SIG-M5 treated with dmso at 0.1 percent for 504 hours (cell line): ENCODE measurements around the gene APC.
"Not testable (repeated sequence)": the region's sequence is repeated elsewhere in the genome, so short reads cannot be mapped to it uniquely, and the experiment has no call there.

Experiments
- DNase-seq: peaks from one replicate; lab custom pipeline; 2025; ENCODE audit not compliant: unreplicated experiment; lab: John Stamatoyannopoulos, UW

APC gene

DNA sequence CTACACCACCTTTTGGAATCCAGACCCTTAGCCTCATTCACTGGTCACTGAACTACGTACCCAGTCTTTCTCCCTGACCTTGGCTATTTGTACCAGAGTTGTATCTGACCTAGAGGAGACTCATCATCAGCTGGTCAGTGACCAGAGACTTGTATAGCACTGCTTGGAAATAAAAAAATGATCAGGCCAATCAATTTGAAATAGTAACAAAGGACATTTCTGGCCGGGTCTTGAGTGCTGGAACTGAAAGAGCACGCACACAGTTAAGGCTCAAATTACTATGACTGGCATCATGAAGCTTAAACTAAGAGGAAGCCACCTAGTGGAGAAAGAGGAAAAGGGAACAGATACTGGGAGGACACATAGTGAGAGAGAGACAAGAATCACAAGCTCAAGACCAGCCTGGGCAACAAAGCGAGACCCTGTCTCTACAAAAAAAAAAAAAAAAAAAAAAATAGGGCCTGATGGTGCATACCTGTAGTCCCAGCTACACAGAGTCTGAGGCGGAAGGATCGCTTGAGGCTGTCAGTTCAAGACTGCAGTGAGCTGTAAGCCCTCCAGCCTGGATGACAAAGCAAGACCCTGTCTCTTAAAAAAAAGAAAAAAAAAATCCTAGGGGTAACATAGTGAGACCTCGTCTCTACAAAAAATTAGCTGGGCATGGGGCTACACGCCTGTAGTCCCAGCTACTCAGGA, 110.6 kb downstream of the APC start:
- peak; percentile 89 for DNase-seq

DNA sequence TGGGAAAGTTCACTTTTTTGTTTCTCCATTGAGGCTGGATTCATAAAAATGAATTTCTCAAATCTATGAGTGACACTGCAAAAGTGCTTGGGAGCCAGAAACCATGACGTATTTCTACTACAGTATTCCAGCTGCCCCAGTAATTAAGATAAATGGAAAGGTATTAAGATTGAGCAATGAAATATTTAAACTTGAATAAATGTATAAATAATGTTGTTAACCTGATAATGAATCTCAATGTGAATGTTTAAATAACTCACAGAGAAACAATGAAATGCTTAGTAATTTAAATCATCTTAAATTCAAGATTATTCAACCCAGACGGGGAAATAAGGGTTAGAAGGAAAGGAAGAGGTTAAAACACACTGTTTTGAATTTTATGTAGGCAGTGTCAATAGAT, 112.2 kb downstream of the APC start:
- no peak for DNase-seq

DNA sequence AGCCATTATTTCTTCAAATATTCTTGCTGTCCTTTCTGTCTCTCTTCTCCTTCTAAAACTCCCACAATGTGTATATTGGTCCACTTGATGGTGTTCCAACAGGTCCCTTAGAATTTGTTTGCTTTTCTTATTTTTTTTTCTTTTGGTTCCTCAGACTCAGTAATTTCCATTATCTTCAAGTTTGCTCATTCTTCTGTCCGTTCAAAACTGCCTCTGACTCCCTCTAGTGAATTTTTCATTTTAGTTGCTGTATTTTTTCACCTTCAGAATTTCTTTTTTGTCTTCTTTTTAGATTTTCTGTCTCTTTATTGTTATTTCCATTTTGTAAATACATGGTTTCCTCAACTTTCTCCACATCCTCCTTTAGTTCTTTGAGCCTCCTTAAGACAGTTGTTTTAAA, 117.0 kb downstream of the APC start:
- no peak for DNase-seq

DNA sequence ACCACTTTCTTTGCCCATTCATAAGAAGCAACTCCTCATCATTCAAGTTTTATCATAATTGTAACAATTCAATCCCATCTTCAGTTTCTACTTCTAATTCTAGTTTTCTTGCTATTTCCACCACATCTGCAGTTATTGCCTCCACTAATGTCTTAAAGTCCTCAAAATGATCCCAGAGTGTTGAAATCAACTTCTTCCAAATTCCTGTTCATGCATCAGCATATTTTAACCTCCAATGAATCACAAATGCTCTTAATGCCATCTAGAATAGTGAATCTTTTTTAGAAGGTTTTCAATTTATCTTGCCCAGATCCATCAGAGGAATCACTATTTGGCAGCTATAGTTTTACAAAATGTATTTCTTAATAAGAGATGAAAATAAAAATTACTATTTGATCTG, 120.2 kb downstream of the APC start:
- DNase-seq: no peak

DNA sequence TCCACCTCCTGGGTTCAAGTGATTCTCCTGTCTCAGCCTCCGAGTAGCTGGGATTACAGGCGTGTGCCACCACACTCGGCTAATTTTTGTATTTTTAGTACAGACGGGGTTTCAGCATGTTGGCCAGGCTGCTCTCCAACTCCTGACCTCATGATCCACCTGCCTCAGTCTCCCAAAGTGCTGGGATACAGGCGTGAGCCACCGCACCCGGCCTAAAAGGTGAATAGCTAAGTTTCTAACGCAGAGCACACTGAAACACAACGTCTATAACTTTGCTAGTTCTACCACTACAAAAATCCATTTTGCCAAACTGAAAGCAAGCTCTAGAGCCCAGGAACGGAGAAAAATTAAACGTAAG, 122.9 kb downstream of the APC start:
- not testable (repeated sequence) for DNase-seq

DNA sequence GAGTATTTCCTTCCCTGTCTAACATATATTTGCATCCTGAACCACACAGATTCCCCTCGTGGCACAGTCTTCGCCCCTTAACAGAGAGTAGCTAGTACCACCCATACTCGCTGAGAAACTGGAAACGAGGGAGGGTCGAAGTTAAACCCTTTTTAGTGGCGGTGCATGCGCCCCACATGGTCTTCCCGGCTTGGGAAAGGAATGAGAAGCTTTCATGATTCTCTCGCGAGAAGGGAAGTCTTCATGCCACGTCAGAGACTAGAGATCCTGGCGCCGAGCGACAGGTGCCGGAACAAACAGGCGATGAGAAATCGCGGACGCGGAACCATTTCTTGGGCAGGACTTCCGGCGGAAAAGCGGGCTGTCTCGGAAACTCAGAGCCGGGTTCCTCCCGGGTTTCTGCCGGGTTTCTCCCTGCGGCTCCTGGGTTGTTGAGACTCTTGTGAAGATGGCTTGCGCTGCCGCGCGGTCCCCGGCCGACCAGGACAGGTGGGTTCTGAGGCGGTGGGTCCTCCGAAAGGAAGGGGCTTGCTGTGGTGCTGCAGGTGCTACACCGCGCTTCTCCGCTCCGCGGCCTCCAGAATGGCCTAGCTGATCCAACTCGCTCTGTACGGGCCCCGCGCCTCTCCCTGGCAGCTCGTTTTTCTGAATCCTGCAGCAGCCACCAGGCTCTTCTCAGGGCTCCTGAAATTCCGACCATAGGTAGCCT, 123.4 kb downstream of the APC start, which contains the start of gene SRP19:
Gene SRP19 (plus strand): TSS at position 359 of the 709 bp plus-strand sequence. CDS start 90 bp downstream, at position 449.
- DNase-seq: peak; percentile 97

DNA sequence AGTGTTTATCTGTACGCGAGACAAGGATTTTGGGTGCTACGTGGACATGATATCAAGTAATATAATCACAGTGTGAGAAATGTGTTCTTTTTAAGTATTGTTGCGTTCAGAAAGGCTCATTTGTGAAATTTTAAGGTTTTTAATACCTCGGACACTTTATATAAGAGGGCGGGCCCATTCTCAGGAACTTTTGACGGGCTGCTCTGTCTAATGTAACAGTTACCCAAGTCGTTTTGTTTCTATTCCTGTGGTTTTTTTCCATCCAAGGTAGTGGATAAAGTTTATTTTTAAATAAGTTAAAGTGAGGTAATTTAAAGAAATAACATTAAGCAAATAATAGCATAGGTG, 123.9 kb downstream of the APC start:
- DNase-seq: no peak

DNA sequence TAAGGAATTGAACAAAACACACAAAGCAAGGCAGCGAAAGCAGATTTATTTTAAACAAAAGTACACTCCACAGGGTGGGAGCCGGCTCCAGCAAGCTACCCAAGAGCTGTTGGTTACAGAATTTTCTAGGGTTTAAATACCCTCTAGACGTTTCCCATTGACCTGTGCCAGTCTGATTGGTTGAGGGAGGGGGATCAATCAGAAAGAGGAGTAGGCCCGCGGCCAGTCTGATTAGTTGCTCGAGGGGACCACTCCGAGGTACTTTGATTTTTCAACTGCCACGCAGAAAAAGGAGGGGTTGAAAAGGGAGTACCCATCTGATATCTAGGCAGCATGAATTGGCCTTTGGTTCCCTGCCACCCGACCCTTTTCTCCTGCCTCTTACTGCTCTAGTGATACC, 124.4 kb downstream of the APC start:
- DNase-seq: no peak

DNA sequence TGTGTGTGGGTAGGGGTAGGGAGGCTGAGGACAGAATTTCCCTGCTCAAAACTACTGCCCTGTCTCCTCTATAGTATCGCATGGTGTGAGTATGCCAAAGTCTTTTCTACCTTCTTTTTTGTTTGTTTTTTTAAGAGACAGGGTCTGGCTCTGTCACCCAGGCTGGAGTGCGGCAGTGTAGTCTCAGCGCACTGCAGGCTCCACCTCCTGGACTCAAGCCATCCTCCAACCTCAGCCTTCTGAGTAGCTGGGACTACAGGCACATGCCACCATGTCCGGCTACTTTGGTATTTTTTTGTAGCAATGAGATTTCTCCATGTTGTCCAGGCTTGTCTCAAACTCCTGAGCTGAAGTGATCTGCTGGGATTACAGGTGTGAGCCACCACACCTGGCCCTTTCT, 125.9 kb downstream of the APC start:
- no peak for DNase-seq

DNA sequence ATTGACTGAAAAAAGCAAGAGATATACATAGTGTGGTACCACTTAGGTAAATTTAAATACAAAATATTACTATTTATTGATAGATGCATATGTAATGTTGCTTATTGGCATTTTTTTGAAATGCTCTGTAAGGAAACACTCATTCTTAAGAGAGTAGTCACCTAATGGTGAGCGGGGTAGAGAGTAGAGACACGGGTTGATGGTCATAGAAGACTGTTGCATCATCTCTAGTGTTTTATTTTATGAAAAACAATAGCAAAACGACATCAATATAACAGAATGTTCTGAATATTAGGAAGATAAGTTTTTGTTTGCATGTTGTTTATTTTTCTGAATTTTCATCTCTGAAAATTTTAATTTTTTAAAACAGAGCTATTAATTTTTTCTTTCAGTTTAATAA, 127.4 kb downstream of the APC start:
- no peak for DNase-seq

DNA sequence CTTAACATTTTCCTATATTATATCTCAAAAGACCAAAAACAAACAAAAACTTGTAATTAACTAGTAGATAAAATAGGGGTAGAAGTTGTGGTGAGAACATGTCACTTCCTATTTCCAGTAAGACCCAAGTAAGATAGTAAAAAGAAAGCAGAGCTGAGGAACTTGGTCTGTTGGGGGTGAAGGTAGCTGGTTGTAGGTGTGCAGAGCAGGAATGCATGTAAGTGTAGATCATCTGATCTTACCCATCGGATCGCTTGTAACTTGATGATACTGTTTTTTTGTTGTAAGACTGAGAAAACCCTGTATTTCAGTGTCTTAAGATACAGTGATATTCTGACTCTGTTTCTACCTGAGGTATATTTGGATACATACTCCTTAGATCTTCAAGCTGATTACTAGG, 129.1 kb downstream of the APC start:
- no peak for DNase-seq

DNA sequence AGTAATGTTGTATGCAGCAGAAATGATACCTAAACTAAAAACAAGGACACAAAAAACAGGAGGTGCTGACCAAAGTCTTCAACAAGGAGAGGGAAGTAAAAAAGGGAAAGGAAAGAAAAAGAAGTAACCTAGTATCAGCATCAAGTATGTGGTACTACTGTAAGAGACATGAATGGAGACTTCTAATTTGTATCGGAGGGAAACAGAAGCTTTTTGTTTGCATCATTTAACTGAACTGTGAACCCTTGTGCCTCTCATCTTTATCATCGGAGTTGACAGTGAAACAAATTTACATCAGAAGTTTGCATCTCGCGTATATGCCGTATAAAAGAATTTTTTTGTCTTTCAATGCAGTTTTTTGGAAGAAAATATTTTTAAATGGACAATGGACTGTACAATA, 129.7 kb downstream of the APC start:
- DNase-seq: no peak

DNA sequence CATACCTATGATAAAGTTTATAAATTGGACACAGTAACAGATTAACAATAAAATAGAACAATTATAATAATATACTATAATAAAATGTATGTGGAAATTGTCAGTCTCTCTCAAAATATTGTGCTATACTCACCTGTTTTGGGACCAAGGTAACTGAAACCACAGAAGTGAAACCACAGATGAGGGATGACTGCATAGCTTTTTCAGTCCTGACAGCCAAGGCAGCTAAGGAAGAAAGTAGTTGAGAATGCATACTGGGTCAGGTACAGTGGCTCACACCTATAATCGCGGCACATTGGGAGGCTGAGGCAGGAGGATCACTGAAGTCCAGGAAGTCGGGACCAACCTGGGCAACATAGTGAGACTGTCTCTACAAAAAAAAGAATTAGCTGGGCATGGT, 132.3 kb downstream of the APC start:
- no peak for DNase-seq

DNA sequence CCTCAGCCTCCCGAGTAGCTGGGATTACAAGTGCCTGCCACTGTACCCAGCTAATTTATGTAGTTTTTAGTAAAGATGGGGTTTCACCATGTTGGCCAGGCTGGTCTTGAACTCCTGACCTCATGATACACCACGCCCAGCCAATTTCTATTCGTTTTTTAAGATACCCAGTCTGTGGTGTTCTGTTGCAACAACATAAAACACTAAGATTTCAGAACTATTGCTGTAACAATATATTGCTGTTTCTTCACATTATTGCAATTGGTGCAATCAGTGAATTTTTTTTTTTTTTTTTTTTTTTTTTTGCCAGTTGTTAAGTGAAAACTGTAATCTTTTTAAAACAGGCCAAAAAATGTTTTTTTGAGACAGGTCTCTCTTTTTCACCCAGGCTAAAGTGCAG, 133.3 kb downstream of the APC start:
- peak; percentile 49 for DNase-seq

DNA sequence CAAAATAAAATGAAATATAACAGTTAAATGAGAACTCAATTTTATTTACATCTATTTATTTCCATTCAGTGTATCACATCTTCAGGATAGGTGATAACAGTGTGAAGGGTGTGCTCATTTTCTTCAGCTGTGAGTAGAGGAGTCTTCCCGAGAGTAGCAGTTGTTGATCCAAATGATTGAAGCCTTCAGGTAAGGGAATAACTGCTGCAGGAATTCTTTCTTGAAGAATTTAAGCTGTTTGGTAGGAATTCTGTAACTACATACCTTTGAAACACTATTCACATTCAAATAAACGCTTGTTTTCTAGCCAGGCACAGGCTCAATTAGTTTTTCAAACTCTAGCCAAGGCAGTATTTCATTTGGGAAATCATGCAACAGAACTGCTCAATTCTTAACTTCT, 138.7 kb downstream of the APC start:
- no peak for DNase-seq

DNA sequence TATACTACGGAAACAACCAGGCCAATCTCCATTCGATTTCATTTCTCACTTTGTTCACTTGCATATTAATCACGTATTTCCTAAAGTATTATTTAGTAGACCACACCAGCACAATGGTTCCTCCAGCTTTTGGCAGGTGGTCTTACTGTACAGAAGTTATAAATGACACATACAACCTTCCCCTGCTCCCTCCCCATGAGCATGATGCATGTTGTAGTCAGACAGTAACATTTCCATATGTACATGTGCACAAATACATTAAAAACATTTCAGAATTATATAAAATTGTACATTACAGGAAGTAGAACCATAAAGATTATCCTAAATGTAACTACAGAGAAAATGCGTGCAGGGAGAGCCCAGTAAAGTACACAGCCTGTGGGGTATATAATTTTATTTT, 140.4 kb downstream of the APC start:
- DNase-seq: no peak

DNA sequence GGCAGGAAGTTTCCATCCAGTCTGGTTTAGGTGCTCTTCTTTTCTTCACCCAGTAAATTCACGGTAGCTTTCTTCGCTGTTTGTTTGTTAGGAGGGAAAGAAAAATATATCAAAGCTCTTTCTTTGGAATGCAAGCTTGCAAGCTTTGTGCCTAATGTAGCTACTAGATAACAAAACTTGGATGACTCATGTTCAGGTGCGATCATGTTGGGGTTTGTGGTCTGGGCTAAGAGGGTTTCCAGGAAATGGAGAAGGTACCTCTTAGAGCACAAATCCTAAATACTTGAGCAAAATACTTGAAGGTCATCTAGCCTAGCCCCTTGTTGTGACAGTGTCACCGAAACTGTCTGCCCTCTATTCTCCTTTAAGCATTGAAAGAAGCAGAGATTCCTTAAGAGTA, 141.1 kb downstream of the APC start:
- no peak for DNase-seq

DNA sequence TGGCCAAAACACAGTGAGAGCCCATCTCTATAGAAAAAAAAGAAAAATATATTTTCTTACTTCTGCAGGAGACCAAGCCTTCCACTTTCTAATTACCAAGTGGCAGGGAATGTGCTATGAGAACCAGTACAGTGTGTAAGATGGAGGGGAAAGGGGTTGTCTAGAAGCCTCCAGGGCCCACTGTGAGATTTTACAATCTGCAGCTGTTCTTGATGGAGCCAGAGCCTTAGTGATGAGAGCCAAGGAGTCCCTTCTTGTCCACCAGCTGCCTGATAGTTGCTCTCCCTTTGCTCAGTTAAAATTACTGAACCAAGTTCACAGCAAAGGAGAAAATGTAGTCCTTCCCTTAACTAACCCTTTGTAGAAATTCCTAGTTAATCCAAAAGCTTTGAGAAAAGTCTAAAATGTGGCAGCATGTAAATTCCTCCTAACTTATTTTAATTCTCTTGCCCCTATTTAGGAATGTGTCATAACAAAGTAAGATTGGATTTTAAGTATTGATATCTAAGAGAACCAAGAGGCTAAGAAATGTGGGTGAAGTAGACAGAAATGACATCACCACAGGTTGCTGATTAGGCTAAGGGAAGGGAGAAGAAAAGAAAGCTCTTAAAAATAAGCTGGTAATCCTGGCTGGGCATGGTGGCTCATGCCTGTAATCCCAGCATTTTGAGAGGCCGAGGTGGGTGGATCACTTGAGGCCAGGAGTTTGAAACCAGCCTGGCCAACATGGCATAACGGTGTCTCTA, 142.7 kb downstream of the APC start:
- no peak for DNase-seq

DNA sequence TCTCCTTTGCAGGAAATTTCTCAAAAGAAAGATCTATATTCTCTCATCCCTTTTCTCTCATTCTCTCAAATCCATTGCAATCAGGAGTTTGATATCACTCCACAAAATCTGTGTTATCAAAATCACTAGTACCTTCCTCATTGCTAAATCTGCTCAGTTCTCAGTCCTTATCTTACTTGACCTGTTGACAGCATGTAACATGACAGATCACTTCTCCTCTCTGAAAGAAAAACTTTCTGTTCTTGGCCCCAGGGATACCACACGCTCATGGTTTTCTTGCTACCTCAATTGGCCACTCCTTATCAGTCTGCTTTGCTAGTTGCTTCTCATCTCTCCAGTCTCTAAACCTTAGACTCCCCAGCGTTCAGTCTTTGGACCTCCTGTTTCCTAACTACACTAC, 145.5 kb downstream of the APC start:
- DNase-seq: no peak

DNA sequence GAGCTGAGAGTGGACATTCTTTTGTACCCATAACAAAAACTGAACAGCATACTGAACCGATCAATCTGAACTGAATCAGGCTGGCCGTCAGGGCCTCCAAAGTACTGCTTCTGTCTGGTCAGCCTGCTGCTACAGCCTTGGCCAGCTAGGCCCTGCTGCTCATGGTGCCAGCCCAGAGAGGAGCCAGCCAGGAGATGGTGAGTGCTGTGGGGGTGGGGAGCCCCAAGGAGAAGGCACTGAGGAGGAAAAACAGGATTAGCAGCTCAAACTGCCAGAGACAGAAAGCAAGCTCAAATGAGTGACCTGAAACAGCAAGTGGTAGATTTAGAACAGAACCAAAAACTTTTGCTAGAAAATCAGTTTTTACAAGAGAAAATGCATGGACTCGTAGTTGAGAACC, 147.3 kb downstream of the APC start:
- DNase-seq: no peak

DNA sequence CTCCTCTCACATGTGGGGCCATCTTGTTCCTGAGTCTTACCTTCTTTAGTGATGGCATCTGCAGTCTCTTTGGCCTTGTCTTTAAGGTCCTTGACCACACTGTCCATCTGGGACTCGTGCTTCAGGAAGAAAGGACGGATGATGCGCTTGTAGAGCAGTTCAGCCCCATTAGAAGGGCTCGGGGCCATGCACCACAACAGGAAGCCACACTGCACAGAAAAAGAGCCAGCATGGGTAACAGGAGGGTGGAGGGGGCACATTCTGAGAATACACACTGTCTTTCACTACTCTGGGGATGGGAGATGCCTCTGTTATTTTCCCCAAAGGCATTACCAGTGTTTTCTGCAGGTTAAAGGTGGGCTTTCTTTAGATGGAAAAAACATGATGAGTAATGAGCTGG, 149.3 kb downstream of the APC start:
- no peak for DNase-seq

DNA sequence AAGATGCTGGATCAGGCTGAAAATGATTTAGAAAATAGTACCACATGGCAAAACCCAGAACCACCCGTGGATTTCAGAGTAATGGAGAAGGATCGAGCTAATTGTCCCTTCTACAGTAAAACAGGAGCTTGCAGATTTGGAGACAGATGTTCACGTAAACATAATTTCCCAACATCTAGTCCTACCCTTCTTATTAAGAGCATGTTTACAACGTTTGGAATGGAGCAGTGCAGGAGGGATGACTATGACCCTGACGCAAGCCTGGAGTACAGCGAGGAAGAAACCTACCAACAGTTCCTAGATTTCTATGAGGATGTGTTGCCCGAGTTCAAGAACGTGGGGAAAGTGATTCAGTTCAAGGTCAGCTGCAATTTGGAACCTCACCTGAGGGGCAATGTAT, 154.4 kb downstream of the APC start:
- DNase-seq: not testable (repeated sequence)
